ENCODE results near the gene PTPRN. TPM values are rescaled to one million over a fixed set of nuclear protein-coding genes. Genes with fewer than 3 reads are reported as not detected.

Gene PTPRN
- total RNA-seq, 1 experiment from 2014 or later = not detected

DNA sequence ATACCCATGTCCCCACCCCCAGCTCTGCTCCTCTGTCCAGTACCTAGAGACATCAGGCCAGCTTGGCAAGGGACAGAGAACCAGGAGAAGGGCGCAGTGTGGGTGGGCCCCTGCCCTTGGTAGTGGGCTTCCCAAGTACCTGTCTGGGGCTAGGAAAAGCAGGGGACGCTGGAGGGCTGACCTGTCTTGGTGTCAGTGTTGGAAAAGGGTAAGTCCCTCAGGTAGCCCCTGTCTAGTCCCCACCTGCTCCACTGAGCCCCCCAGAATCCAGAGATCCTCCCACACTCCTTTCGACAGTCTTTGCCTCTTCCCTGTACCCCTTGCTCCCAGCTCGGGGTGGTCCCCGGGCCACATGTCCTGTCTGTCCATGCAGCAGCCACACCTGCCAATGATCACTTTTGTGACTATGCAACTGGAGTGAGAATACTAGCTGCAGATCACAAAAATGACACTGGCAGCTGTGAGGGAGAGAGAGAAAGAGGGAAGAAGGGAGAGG is 15.4 kb downstream of the PTPRN start:
- H2AFZ ChIP-seq = no peak overlapping the region
- no TSS peak for BruUV-seq (replicated peaks)
- peaks cover under 1% of the 10 kb centered on the region; the same call in 1 of the 2 replicates for H3K27me3 ChIP-seq (ENCODE audit: insufficient read depth, low read depth)
- no peak overlapping the region for H3K4me2 ChIP-seq
- intact Hi-C loops (cut with micrococcal nuclease; ENCODE audit: unreplicated experiment) = loop anchor here (1.0 to 2.0 kb wide), 6 partner anchors 14 to 133 kb away; partner anchors contain the start of genes ABCB6, ANKZF1, ATG9A and CNPPD1
- H3K4me3 ChIP-seq = no peak overlapping the region
- no peaks in the 10 kb centered on the region for H3K36me3 ChIP-seq (ENCODE audit: low read depth)
- no peaks in the 10 kb centered on the region for H3K9me2 ChIP-seq (ENCODE audit: insufficient read depth)
- ChIA-PET POLR2A (ENCODE audit: unreplicated experiment) (no interaction called here), CTCF (interaction anchor here (0.5 to 2.3 kb wide), 2 partner anchors 15 to 77 kb away, joined by 4 to 13 read pairs; partner anchors contain the start of gene DNAJB2)
- H4K20me1 ChIP-seq (ENCODE audit: insufficient read depth) = no peaks in the 10 kb centered on the region
- H3K27ac ChIP-seq = no peak overlapping the region
- DNase-seq = no peak
- TF ChIP-seq, protein P1, sequence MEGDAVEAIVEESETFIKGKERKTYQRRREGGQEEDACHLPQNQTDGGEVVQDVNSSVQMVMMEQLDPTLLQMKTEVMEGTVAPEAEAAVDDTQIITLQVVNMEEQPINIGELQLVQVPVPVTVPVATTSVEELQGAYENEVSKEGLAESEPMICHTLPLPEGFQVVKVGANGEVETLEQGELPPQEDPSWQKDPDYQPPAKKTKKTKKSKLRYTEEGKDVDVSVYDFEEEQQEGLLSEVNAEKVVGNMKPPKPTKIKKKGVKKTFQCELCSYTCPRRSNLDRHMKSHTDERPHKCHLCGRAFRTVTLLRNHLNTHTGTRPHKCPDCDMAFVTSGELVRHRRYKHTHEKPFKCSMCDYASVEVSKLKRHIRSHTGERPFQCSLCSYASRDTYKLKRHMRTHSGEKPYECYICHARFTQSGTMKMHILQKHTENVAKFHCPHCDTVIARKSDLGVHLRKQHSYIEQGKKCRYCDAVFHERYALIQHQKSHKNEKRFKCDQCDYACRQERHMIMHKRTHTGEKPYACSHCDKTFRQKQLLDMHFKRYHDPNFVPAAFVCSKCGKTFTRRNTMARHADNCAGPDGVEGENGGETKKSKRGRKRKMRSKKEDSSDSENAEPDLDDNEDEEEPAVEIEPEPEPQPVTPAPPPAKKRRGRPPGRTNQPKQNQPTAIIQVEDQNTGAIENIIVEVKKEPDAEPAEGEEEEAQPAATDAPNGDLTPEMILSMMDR (conservative IDR thresholded peaks at IDR 0.05) = no peak
- TF ChIP-seq EZH2 (IDR thresholded peaks at IDR 0.05; ENCODE audit: low read depth) = no peak
- H3K4me1 ChIP-seq (replicated peaks; ENCODE audit: insufficient read depth) = peaks cover 12% of the 10 kb centered on the region
- peaks cover 4% of the 10 kb centered on the region; the same call in 1 of the 2 replicates for H3F3A ChIP-seq (ENCODE audit: insufficient read depth, low read depth)
- no peaks in the 10 kb centered on the region for H3K79me2 ChIP-seq (ENCODE audit: low read depth)
- no peaks in the 10 kb centered on the region for H3K9me3 ChIP-seq (ENCODE audit: insufficient read depth, low read depth)

DNA sequence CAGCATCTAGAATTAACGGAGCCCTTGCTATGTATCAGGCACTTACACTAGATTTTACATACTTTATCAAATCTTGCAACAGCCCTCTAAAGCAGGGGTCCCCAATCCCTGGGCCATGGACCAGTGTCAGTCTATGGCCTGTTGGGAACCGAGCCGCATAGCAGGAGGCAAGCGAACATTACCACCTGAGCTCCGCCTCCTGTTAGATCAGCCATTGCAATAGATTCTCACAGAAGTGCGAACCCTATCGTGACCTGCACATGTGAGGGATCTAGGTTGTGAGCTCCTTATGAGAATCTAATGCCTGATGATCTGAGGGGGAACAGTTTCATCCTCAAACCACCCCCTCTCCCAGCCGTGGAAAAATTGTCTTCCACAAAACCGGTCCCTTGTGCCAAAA is 16.6 kb downstream of the PTPRN start:
- Histone ChIP-seq H3K4me1 (replicated peaks; ENCODE audit: insufficient read depth) (peaks cover 12% of the 10 kb centered on the region), H3K27ac (no peak overlapping the region), H3K4me3 (no peak overlapping the region), H3K36me3 (ENCODE audit: low read depth) (no peaks in the 10 kb centered on the region), H3F3A (ENCODE audit: insufficient read depth, low read depth) (peaks cover 4% of the 10 kb centered on the region; the same call in 1 of the 2 replicates), H4K20me1 (ENCODE audit: insufficient read depth) (no peaks in the 10 kb centered on the region), H2AFZ (no peak overlapping the region), H3K27me3 (ENCODE audit: insufficient read depth, low read depth) (no peaks in the 10 kb centered on the region), H3K9me3 (ENCODE audit: insufficient read depth, low read depth) (no peaks in the 10 kb centered on the region), H3K9me2 (ENCODE audit: insufficient read depth) (no peaks in the 10 kb centered on the region), H3K79me2 (ENCODE audit: low read depth) (no peaks in the 10 kb centered on the region), H3K4me2 (no peak overlapping the region)
- intact Hi-C loops (cut with micrococcal nuclease; ENCODE audit: unreplicated experiment) = no loop called here
- POLR2A ChIA-PET (ENCODE audit: unreplicated experiment) = no interaction called here
- no peak for DNase-seq
- no TSS peak for BruUV-seq (replicated peaks)
- CTCF ChIA-PET = interaction anchor here (0.6 kb wide), 1 partner anchor 53 kb away, joined by 3 read pairs; no protein-coding TSS in a partner anchor
- TF ChIP-seq, protein P1 (conservative IDR thresholded peaks at IDR 0.05) = no peak
- TF ChIP-seq EZH2 (IDR thresholded peaks at IDR 0.05; ENCODE audit: low read depth) = no peak

DNA sequence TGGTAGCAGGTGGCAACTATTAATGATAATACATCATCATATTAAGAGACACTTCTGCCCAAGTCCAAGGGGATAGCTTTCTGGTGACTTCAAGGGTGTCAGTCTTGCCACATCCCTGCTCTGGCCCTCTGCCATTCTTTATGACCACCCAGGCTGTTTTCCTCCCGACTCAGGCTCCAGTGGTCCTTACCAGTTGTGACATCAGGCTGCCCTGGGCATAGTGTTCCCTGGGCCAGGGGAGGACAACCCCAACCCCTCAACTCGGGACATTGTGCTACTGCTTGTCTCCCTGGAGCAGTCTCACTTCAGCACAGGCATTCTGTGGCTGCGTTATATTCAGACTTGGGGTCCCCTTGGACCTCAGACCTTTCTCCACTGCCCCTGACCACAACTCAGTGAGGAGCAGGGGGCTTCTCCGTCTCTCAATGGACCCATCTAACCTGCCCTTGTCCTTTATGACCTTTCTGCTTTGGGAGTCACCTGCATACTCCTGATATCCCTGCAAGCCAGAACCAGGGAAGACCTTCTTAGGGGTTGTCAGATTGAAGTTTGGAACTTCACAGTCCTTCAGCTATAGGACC is 17.2 kb downstream of the PTPRN start:
- no peaks in the 10 kb centered on the region for H3K9me3 ChIP-seq (ENCODE audit: insufficient read depth, low read depth)
- ChIA-PET CTCF (interaction anchor here (0.6 kb wide), 1 partner anchor 52 kb away, joined by 3 read pairs; no protein-coding TSS in a partner anchor), POLR2A (ENCODE audit: unreplicated experiment) (no interaction called here)
- H4K20me1 ChIP-seq (ENCODE audit: insufficient read depth) = no peaks in the 10 kb centered on the region
- no peaks in the 10 kb centered on the region for H3K9me2 ChIP-seq (ENCODE audit: insufficient read depth)
- H3K36me3 ChIP-seq (ENCODE audit: low read depth) = no peaks in the 10 kb centered on the region
- H3F3A ChIP-seq (ENCODE audit: insufficient read depth, low read depth) = peaks cover 4% of the 10 kb centered on the region; the same call in 1 of the 2 replicates
- no peak overlapping the region for H3K4me2 ChIP-seq
- no peak overlapping the region for H3K4me3 ChIP-seq
- no peaks in the 10 kb centered on the region for H3K27me3 ChIP-seq (ENCODE audit: insufficient read depth, low read depth)
- H3K4me1 ChIP-seq (replicated peaks; ENCODE audit: insufficient read depth) = peaks cover 12% of the 10 kb centered on the region
- H2AFZ ChIP-seq = no peak overlapping the region
- H3K27ac ChIP-seq = no peak overlapping the region
- TF ChIP-seq, protein P1 (conservative IDR thresholded peaks at IDR 0.05) = no peak
- no peak for TF ChIP-seq EZH2 (IDR thresholded peaks at IDR 0.05; ENCODE audit: low read depth)
- intact Hi-C loops (cut with micrococcal nuclease; ENCODE audit: unreplicated experiment) = no loop called here
- H3K79me2 ChIP-seq (ENCODE audit: low read depth) = no peaks in the 10 kb centered on the region
- no peak for DNase-seq
- BruUV-seq (replicated peaks) = no TSS peak
